ENCODE results near the gene MLXIP.

DNA sequence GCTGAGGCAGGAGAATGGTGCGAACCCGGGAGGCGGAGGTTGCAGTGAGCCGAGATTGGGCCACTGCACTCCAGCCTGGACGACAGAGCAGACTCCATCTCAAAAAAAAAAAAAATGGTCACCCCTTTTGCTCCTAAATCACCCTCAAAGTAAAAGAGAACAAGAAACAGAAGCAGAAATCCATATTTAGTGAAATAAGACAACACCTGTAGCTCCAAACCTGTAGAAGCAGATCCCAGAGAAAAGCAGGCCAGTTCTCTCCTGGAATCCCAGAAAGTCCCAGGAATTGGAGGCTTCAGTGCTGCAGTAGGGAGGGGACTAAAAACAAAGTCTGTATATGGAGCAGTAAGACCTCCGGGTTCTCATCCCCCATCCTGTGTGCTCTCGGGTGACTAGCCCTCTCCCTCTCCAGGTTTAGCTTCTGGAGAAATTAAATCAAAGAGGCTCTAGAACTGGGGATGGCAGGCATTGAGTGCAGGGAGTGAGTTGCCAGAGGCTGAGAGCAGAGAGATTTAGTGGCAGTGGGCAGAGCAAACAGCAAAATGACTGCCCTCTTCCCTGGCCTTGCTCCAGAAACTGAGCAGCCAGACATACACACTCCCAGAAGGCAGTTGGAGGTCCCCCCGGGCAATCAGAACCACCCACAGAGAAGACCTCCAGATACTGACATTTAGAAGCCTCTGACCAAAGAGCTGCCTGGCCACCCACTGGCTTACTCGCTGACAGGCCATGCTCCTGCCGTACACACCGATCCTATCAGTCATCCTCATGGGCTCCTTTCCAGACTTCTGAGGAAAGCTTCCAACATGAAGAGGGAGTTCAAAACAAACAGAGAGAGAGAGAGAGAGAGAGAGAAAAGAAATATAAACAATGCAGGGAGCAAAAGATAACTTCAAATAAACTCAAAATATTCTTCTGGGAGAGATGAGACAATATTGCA, 6.3 kb upstream of the MLXIP start:
- TF ChIP-seq EZH2phosphoT487 (IDR thresholded peaks at IDR 0.05; ENCODE audit: borderline replicate concordance) = no peak
- TF ChIP-seq, protein P1, sequence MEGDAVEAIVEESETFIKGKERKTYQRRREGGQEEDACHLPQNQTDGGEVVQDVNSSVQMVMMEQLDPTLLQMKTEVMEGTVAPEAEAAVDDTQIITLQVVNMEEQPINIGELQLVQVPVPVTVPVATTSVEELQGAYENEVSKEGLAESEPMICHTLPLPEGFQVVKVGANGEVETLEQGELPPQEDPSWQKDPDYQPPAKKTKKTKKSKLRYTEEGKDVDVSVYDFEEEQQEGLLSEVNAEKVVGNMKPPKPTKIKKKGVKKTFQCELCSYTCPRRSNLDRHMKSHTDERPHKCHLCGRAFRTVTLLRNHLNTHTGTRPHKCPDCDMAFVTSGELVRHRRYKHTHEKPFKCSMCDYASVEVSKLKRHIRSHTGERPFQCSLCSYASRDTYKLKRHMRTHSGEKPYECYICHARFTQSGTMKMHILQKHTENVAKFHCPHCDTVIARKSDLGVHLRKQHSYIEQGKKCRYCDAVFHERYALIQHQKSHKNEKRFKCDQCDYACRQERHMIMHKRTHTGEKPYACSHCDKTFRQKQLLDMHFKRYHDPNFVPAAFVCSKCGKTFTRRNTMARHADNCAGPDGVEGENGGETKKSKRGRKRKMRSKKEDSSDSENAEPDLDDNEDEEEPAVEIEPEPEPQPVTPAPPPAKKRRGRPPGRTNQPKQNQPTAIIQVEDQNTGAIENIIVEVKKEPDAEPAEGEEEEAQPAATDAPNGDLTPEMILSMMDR (conservative IDR thresholded peaks at IDR 0.05; ENCODE audit: low read length) = no peak

Data from Loucy (cell line).